HG03432 (cell line): ENCODE results near the gene PNPLA7.
"Not testable (repeated sequence)": the region's sequence is repeated elsewhere in the genome, so short reads cannot be mapped to it uniquely, and the experiment has no call there.

Experiments used
- ATAC-seq: cut with Tn5 transposase; IDR thresholded peaks from one replicate; pipeline ENCODE4 v1.9.1; 2021; ENCODE audit warnings: mild to moderate bottlenecking, moderate library complexity; ENCODE audit not compliant: unreplicated experiment

Gene PNPLA7

DNA sequence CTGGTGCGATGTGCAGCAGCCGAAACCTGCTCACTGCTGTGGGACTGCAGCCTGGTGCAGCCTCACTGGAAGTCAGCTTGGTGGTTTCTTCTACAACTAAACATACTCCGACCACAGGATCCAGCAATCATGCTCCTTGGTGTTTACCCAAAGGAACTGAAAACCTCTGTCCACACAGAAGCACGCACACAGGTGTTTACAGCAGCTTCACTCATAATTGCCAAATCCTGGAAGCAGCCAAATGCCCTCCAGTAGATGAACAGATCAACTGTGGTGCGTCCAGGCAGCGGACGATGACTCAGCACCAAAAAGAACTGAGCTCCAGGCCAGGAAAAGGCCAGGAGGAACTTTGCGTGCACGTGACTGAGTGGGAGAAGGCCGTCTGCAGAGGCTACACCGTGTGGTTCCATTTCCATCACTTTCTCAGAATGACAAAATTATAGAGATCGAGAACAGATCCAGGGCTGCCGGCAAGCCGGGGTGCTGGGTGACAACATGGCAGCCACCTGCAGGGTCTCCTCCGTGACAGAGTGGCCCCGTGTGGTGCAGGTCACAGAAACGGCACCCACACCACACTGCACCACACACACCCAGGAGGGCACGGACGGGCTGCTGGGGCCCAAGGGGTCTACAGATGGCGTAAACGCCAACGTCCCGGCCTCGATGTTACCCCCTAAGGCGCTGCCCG lies 68.0 kb downstream of the PNPLA7 start:
- ATAC-seq: no peak

DNA sequence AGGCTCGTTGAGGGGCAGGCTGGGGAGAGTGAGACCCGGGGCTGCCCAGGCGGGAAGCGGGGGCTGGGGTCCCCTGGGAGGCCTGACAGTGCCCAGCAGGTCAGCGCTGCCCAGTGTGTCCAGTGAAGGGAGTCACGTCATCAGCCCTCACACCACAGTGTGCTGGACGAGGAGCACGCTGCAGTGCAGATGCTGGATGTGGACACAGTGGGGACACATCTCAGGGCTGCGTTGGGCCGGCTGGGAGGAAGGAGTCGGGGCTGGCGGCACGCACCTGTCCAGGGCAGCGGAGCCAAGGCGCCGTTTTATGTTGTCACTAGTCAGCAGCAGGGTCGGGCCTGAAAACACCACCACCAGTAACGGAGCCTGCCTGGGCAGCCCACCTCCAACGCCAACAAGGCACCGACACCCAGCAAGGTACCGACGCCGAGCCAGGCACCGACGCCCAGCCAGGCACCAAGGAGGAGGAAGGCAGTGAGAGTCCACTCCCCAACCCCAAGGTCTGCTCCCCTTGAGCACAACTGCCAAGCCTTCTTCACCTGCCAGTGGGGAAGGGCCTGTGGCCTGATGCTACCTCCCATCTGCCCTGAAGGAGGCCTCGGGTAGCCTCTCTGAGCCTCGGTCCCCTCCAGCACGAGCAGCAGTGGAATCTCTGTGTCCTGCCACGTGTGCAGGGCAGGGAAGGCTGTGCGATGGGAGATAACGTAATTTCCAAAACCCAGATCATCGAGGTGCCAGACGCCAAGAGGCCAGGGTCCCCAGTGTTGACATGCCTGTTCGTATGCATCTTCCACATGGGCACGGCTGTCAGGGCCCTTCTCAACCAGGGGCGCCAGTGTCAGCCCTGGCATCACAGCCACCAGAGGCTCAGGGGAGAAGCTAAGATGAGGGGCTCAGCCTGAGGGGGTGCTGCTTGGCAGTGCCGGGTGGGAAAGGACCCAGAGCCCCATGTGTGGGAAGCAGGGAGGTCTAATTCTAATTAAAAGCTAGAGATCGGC lies 69.2 kb downstream of the PNPLA7 start:
- ATAC-seq: no peak

DNA sequence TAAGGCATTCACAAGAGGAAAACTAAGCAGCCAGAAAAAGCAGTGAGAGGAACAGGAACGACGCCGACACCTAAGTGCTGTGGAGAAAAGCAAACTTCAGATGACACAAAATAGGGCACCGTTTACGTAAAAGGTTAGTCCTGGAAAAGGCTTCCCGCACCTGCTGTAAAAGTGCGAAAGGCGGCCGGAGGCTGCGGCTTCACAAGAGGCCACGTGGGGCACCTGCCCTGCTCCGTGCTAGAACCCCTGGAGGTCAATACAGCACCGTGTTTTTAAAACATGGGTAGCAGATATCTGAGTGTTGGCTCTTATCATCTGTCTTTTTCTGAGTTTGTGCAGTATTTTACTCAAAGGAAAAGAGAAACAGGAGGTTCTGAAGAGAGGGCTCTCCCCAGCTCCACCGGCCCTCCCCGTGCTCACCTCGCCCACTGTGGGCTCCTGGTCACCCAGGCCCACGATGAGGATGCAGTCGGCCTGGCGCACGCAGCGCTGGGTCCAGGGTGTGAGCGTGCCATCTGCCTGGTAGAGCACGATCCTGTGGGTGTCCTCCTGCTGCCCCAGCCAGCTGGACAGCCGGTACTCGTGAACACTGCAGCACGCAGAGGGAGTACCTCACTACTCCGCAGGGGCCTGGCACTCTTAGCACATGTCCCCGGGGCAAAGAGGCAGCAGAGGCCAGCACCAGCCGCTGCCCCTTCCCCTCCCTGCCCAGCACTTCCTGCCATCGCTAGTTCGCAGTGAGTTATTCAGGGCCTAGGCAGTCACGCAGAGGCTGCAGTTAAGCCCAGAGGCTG lies 70.1 kb downstream of the PNPLA7 start:
- ATAC-seq: no peak

DNA sequence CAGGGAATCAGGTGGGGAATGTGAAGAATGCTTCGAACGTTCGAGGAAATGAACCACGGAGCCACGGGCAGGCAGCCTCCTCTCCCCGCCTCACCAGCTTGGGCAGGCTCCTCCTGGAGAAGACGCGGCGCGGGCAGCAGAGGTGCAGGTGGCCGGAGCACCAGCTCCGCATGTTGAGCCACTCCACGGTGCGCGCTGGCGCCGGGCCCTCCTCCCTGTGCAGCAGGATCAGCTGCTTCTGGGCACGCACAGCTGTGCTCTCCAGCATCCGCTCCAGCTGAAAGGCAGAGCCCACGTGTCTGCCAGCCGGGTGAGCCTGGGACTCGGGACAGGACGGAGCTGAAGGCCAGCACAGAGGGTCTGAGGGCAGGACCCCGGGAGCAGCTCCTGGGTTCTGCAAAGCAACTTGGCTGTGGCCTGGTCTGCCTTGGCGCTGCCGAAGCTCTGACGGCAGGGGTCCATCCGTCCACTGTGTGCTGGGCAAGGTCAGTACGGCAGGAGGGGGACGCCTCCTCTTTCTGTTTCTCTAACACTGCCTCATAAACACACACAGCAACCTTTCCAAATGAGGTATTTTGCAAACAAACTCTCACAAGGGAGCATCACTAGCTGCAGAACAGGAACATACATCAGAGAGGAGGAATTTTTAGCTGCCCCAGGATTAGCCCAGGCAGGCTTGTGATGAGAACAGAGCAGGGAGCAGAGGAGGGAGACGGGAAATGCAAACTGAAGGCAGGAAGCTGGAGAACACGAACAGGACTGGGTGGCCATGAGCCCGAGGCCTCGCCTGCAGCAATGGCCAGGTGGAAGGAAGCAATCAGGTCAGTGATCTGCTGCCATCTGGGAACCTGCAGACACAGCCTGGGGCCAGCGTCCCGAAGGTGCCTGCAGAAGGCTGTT lies 71.0 kb downstream of the PNPLA7 start:
- no peak for ATAC-seq

DNA sequence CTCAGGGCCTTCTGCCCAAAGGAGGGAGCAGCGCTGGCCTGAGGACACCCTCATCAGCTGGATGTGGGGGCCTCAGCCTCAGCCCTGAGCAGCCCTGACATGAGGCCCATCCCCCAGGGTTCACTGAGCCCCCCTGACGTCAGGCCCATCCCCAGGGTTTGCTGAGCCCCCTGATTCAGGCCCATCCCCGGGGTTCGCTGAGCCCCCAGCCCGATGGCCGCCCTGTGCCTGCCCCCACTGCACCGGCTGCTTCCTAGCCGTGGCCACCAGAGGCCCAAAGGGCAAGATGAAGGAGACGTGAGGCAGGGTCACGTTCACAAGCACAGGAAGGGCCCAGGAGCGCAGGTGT lies 71.6 kb downstream of the PNPLA7 start:
- ATAC-seq: no peak

DNA sequence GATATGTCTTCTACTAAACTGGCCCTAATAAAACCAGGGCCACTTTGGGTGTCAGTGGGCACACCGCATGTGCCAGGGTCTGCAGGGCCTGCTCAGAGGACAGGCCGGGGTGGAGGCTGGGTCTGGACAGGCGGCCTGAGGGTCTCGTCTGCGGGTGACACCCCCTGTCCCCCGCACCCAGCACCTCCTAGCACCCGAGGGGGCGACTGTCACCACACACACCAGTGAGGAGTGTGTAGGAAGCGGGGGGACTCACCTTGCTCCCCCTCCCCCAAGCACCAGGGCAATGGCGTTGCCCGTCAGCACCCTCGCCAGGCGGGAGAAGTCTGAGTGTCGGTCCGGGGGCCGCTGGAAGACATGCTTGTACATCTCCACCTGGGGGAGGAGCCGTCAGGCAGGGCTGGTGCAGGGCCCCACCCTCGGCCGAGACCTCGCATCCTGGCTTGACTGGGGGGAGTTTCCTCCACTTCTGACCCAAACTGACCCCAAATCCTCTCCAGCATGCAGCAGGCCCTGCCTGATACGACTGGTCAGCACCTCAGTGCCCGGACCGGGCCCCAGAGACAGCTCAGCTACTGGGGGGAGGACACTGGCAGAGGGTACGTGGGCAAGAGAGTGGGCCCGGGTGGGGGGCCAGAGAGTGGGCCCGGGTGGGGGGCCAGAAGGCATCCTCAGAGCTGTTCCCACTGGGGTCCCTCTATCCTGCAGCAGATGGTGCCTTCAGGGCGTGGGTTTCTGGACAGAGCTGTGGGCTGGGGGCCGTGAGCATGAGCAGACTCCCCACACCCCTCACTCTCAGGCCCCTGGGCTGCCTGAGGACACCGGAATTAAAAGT lies 72.2 kb downstream of the PNPLA7 start:
- no peak for ATAC-seq

DNA sequence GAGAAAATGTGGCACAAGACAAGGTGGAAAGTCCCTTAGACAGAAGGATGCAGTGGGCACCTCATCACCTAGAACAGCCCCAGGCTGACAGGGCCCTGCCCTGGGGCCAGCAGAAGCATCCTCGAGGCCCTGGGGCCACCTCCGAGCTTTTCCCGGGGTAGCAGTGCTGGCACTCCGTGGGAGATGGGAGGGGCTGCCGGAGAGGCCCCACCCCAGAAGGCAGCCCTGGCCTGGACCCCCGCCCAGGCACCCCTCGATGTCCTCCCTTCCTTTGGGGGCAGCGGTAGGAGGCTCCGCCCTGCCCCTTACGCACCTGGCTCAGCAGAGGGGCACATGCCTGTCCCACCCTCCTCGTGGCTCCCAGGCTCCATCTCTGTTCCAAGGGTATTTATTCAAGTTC lies 73.3 kb downstream of the PNPLA7 start:
- ATAC-seq: no peak

DNA sequence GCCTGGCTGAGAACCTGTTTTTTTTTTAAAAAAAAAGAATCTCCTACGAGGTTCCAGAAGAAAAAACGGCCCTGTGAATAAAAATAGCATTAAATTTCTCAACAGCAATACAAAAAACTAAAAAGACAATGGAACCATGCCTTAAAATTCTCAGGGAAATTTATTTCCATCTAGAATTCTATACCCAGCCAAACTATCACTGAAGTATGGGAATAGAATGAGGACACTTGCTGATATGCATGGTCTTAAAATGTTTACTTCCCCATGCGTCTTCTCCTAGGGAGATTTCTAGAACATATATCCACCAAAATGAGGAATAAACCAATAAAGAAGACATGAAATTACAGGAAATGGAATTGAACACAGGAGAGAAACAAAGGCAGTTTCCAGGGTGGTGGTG lies 74.5 kb downstream of the PNPLA7 start:
- no peak for ATAC-seq

DNA sequence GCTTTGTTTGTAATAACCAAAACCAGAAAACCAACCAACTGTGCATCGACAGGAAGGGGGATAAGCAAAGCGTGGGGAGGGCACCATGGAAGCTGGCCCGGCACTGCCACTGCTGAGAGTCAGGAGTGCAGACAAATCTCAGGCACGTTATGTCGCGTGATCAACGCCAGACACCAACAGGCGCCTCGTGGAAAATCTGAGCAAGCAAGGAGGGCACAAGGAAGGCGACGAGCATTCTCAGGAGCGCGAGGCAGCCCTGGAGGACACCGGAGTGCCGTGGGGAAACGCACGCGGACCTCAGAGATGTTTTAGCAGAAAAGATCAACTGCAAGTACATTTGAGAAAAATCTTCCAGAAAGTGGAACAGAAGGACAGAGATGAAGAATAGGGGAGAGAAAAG lies 75.9 kb downstream of the PNPLA7 start:
- ATAC-seq: no peak

DNA sequence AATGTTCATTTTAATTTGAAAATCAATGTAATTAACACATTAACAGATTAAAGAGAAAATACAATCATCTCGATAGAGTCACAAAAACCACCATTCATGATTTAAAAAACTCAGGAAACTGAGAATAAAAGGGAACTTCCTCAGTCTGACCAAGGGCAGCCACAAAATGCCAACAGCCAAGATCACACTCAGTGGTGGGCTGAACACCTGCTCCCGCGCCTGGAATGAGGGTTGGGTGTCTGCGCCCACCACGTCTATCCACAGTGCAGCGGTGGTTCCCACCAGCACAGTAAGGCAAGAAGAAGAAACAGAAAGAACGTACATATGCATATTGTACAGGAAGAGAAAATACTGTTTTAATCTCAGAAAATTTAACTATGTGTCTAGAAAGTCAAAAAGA lies 79.4 kb downstream of the PNPLA7 start:
- ATAC-seq: no peak

DNA sequence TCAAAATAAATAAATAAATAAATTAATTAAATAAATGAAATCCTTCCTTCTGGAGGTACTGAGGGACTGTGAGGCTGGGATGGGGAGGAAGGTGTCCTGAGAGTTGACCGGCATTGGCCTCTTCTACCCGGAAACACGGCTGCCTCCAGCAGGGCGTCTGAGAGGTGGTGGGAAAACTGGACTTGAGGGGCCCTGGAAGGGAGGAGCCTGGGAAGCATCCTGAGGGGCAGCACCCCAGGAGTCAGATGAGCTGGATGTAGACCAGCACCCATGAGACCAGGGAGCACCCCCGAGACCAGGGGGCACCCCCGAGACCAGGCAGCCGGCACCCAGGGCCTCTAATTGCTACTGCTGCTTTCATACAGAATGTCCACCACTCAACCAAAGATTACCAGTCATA lies 82.3 kb downstream of the PNPLA7 start:
- no peak for ATAC-seq

DNA sequence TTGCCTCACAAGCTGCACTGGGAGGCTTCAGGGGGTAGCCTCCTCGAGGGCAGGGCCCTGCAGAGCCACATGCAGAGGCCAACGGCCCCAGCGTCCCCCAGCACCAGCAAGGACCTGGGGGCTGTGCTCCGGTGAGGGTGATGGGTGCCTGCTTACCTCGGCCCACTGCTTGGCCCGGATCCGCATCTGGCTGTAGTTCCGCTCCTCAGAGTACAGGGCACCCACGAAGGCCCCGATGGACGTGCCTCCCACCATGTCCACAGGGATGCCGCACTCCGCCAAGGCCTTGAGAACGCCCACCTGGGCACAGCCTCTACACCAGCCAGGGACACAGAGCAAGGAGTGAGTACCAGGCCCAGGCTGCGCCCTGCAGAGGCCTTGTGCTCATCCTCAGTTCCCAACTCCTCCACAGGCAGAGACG lies 83.0 kb downstream of the PNPLA7 start:
- ATAC-seq: no peak

DNA sequence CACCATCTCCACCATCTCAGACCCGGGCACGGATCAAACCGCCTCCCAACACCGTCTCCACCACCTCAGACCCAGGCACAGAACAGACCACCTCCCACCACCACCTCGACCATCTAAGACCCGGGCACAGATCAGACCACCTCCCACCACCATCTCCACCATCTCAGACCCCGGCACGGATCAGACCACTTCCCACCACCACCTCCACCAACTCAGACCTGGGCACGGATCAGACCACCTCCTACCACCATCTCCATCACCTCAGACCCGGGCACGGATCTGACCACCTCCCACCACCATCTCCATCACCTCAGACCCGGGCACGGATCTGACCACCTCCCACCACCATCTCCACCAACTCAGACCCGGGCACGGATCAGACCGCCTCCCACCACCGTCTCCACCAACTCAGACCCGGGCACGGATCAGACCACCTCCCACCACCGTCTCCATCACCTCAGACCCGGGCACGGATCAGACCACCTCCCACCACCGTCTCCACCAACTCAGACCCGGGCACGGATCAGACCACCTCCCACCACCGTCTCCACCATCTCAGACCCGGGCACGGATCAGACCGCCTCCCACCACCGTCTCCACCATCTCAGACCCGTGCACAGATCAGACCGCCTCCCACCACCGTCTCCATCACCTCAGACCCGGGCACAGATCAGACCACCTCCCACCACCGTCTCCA lies 83.7 kb downstream of the PNPLA7 start:
- not testable (repeated sequence) for ATAC-seq

DNA sequence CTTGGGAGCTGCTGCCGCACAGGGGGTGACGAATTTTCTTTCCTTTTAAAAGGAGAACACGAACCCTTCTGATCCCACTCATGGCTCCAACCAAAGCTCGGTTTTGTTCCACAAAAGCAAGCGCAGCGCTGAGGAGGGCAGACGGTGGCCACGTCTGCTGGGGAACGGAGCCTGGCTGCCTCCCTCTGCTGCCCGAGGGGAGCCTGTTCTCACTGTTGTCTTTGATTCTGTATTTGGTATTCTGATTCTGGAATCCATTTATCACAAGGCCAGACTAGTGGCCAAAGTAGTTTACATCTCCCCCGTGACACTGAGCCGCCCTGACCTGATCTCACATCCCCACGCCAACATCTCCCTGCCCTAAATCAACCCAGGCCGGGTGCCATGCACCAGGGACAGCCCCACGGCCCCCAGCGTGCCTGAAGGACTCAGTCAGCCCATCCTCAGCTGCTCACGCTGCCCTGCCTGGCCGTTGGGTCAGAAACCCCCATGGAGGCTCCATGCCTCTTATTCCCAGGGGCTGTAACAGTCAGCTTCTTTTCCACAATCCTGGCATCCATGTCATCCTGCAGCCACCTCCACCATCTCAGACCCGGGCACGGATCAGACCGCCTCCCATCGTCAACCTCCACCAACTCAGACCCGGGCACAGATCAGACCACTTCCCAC lies 84.3 kb downstream of the PNPLA7 start:
- ATAC-seq: no peak

DNA sequence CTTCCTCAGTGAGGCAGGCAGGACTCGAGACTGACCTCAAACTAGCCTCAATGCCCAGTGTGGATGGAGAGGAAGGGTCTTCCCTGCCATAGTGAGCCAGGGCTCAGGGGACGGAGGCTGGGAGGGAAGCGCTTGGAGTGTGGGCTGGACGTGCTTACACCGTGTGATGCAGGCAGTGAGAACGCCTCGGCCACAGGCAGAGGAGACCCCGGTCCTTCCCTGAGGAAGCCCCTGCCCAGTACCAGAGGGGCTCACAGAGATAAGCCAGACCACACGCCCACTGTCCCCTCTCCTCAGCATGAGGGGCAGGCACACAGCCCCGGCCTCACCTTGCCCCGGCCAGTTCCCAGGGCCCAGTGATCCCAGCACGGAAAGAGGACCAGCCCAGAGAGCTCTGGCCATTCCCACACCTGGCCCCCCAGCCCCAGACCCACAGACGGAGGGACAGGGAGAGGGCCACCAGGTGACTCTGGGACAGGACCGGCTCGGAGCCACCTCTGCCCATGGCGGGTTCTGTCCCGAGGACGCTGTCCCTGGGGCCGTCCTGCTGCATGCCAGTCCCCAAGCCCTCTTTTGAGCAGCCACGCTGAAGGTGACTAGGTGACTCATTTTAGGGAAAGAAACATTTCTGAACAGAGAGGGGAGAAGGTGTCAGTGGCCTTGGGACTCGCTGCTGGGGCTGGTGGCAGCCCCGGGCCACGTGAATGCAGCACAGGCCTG lies 85.0 kb downstream of the PNPLA7 start:
- ATAC-seq: no peak

DNA sequence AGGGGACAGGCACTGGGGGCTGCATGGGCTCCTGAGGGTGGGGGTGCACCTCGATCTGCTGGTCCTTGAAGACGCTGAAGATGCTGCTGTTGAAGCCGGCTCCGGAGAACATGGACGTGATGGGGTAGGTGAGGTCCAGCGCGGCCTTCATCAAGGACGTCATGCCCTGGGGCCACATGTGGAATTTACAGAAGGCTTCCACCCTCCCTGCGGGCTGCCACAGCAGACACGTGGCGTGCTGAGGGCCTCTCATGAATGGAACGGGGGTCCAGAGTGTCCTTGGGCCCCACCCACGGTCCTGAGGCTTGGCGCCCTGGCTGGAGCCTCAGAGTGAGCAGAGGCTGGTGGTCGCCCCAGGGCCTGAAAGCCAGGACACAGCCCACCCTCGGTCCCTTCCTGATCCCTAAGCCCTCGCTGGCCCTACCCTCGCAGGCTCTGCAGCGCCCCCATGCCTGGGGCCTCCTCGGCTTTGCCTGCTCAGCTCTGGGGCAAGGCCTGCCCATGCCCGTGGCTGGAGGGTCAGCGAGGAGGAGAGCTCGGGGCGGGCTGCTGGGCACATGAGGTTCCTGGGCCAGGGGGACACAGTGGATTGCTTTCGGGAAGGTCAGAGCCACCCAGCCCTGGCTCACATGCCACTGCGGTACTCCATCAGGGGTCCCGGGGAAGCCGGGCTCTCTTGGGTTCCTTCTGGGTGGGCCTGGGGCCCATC lies 85.8 kb downstream of the PNPLA7 start:
- ATAC-seq: no peak

DNA sequence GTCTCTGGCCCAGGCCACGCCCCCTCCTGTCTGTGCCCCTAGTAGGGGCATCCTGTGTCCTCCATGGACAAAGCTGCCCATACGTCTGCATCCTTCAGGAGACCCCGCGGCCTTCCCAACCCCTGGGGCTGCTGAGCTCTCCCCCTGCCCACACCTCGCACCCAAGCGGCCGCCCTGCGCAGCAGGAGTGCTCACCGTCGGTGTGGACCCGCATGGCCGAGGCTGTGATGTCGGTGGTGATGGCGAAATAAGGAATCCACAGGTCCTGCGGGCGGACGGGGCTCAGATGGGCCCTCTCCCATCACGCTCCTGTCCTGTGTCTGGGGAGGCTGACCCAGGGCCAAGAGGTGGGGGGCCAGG lies 86.3 kb downstream of the PNPLA7 start:
- ATAC-seq: no peak
